Measurements from ENCODE around the gene TENT5A.

DNA sequence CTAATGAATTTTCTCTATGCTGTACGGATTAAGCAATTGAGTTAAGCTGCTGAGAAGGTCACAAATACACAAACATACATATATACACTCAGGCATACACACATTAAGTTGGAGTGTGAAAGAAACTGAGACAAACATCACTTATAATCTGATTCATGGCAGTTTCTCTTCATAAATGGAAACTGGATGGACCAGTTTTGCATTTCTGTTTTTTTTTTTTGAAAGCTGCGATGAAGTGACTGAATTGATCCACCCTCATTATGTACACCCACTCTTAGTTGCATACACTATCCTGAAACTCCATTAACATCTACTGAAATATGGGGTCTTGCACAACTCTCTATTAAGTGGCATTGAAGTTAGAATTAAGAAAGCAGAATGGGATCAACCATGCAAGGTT, 32.9 kb upstream of the TENT5A start:
- no peak for TF ChIP-seq ZFP30 (CRISPR knock-in tag; IDR thresholded peaks at IDR 0.05)
- TF ChIP-seq, protein P1, sequence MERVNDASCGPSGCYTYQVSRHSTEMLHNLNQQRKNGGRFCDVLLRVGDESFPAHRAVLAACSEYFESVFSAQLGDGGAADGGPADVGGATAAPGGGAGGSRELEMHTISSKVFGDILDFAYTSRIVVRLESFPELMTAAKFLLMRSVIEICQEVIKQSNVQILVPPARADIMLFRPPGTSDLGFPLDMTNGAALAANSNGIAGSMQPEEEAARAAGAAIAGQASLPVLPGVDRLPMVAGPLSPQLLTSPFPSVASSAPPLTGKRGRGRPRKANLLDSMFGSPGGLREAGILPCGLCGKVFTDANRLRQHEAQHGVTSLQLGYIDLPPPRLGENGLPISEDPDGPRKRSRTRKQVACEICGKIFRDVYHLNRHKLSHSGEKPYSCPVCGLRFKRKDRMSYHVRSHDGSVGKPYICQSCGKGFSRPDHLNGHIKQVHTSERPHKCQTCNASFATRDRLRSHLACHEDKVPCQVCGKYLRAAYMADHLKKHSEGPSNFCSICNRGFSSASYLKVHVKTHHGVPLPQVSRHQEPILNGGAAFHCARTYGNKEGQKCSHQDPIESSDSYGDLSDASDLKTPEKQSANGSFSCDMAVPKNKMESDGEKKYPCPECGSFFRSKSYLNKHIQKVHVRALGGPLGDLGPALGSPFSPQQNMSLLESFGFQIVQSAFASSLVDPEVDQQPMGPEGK (CRISPR knock-in tag; IDR thresholded peaks at IDR 0.05; ENCODE audit: borderline replicate concordance): no peak
- TF ChIP-seq RARB (CRISPR knock-in tag; IDR thresholded peaks at IDR 0.05): no peak
- TF ChIP-seq ZNF8 (CRISPR knock-in tag; IDR thresholded peaks at IDR 0.05): no peak
- TF ChIP-seq ARNTL (CRISPR knock-in tag; IDR thresholded peaks at IDR 0.05; ENCODE audit: borderline replicate concordance, low read depth): no peak
- no peak for TF ChIP-seq CREB5 (CRISPR knock-in tag; IDR thresholded peaks at IDR 0.05; ENCODE audit: low read depth)
- no peak for TF ChIP-seq BACH2 (CRISPR knock-in tag; IDR thresholded peaks at IDR 0.05; ENCODE audit: borderline replicate concordance)
- TF ChIP-seq ZFP3 (CRISPR knock-in tag; IDR thresholded peaks at IDR 0.05): no peak
- no peak for TF ChIP-seq OSR1 (CRISPR knock-in tag; IDR thresholded peaks at IDR 0.05)
- no peak for TF ChIP-seq ESRRG (CRISPR knock-in tag; IDR thresholded peaks at IDR 0.05)
- TF ChIP-seq, protein P2, sequence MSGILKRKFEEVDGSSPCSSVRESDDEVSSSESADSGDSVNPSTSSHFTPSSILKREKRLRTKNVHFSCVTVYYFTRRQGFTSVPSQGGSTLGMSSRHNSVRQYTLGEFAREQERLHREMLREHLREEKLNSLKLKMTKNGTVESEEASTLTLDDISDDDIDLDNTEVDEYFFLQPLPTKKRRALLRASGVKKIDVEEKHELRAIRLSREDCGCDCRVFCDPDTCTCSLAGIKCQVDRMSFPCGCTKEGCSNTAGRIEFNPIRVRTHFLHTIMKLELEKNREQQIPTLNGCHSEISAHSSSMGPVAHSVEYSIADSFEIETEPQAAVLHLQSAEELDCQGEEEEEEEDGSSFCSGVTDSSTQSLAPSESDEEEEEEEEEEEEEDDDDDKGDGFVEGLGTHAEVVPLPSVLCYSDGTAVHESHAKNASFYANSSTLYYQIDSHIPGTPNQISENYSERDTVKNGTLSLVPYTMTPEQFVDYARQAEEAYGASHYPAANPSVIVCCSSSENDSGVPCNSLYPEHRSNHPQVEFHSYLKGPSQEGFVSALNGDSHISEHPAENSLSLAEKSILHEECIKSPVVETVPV (CRISPR knock-in tag; IDR thresholded peaks at IDR 0.05): no peak
